Caco-2 (cell line): ENCODE measurements around the gene TOMT. TPM values are rescaled to one million over a fixed set of nuclear protein-coding genes. Genes with fewer than 3 reads are reported as not detected.
A peak's percentile ranks its signal among the peaks of the same experiment; 100 is the strongest.

ENCODE experiments used
- BruUV-seq: library from RNA; stranded (reverse); fragments of 400-500 nt; replicated peaks from 2 replicates; lab custom pipeline; 2021; lab: Mats Ljungman, UMichigan
- CTCF ChIA-PET: fragments of 300-600 bp; sonication (Branson Sonifier 250); formaldehyde crosslinking; loops from one replicate; lab custom pipeline; 2022; ENCODE audit warnings: antibody characterized with exemption; lab: Charles Lee
- POLR2A ChIA-PET: fragments of 300-600 bp; sonication (Branson Sonifier 250); formaldehyde crosslinking; loops from one replicate; lab custom pipeline; 2022; ENCODE audit warnings: antibody characterized with exemption; lab: Charles Lee
- DNase-seq, 2 experiments: peaks; one replicate each; pipeline versions ENCODE4 v3.0.0 to v3.0.0-alpha.2; 2020 to 2022
- H3K27me3 ChIP-seq: replicated peaks from 2 replicates; pipeline ENCODE4 v1.6.0; 2011; ENCODE audit warnings: low read length; ENCODE audit not compliant: control insufficient read depth, insufficient read depth
- H3K36me3 ChIP-seq: 2 replicates; pipeline ENCODE4 v1.5.1; 2011; ENCODE audit warnings: low read length; ENCODE audit not compliant: control insufficient read depth, insufficient read depth
- H3K4me1 ChIP-seq: fragments of 250-450 bp; sonication (Bioruptor Pico); 2 replicates; pipeline ENCODE4 v1.5.1; 2020; ENCODE audit warnings: mild to moderate bottlenecking
- H3K4me3 ChIP-seq: 2 replicates; pipeline ENCODE4 v1.5.1; 2011; ENCODE audit warnings: low read depth, mild to moderate bottlenecking, control low read depth, low read length
- H3K9me3 ChIP-seq: fragments of 250-450 bp; sonication (Bioruptor Pico); 2 replicates; pipeline ENCODE4 v1.5.1; 2020; ENCODE audit warnings: mild to moderate bottlenecking, moderate library complexity
- H3K27ac Mint-ChIP-seq: one replicate; pipeline ENCODE4 v1.8.0; 2022; ENCODE audit warnings: mixed read lengths; ENCODE audit not compliant: unreplicated experiment
- H3K27me3 Mint-ChIP-seq: one replicate; pipeline ENCODE4 v1.8.0; 2022; ENCODE audit warnings: mixed read lengths; ENCODE audit not compliant: insufficient read depth, unreplicated experiment
- H3K36me3 Mint-ChIP-seq: one replicate; pipeline ENCODE4 v1.8.0; 2022; ENCODE audit warnings: mild to moderate bottlenecking, mixed read lengths; ENCODE audit not compliant: insufficient read depth, unreplicated experiment
- H3K4me1 Mint-ChIP-seq: one replicate; pipeline ENCODE4 v1.8.0; 2022; ENCODE audit warnings: low read depth, mixed read lengths; ENCODE audit not compliant: unreplicated experiment
- H3K4me3 Mint-ChIP-seq: one replicate; pipeline ENCODE4 v1.8.0; 2022; ENCODE audit warnings: mild to moderate bottlenecking, moderate library complexity, mixed read lengths; ENCODE audit not compliant: unreplicated experiment
- H3K9me3 Mint-ChIP-seq: one replicate; pipeline ENCODE4 v1.8.0; 2022; ENCODE audit warnings: mixed read lengths; ENCODE audit not compliant: unreplicated experiment
- intact Hi-C: fragments of 100-400 bp; cut with micrococcal nuclease; formaldehyde crosslinking; loops from one replicate; pipeline ENCODE4 v1.10.0; 2022; ENCODE audit not compliant: unreplicated experiment
- total RNA-seq: library from RNA; stranded (reverse); gene quantifications from 2 replicates; pipeline ENCODE4 v1.2.3, GENCODE V29; 2022
- TF ChIP-seq, protein P1 (sequence below), 2 experiments: fragments of 200-600 bp in 1 of 2; IDR thresholded peaks; 1 replicate in 1 of 2; 2 replicates in 1 of 2; pipeline versions ENCODE4 v1.5.1 to v1.8.0; 2011 to 2022; ENCODE audit warnings: antibody characterized with exemption in 1 of 2, control low read depth in 1 of 2, inconsistent platforms in 1 of 2, low read depth in 1 of 2, low read length in 1 of 2, mild to moderate bottlenecking in 1 of 2, moderate library complexity in 1 of 2; ENCODE audit not compliant: insufficient read depth in 1 of 2, severe bottlenecking in 1 of 2, unreplicated experiment in 1 of 2

TOMT gene
- total RNA-seq, 1 experiment from 2014 or later = not detected

DNA sequence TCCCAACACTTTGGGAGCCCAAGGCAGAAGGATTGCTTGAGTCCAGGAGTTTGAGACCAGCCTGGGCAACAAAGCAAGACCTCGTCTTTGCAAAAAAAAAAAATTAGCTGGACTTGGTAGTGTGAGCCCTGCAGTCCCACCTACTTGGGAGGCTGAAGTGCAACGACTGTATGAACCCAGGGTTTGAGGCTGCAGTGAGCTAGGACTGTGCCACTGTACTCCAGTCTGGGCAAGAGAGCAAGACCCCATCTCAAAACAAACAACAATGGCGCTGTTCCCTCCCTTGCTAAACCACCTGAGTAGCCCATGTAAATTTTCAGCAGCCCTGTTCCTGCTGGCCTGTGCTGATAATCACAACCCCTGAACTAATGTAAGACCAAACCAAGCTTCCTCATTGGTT is 5.7 kb upstream of the TOMT start:
- TF ChIP-seq, protein P1, sequence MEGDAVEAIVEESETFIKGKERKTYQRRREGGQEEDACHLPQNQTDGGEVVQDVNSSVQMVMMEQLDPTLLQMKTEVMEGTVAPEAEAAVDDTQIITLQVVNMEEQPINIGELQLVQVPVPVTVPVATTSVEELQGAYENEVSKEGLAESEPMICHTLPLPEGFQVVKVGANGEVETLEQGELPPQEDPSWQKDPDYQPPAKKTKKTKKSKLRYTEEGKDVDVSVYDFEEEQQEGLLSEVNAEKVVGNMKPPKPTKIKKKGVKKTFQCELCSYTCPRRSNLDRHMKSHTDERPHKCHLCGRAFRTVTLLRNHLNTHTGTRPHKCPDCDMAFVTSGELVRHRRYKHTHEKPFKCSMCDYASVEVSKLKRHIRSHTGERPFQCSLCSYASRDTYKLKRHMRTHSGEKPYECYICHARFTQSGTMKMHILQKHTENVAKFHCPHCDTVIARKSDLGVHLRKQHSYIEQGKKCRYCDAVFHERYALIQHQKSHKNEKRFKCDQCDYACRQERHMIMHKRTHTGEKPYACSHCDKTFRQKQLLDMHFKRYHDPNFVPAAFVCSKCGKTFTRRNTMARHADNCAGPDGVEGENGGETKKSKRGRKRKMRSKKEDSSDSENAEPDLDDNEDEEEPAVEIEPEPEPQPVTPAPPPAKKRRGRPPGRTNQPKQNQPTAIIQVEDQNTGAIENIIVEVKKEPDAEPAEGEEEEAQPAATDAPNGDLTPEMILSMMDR (IDR thresholded peaks at IDR 0.05; ENCODE audit: insufficient read depth in 1 of 2, low read depth in 1 of 2, low read length in 1 of 2, severe bottlenecking in 1 of 2, unreplicated experiment in 1 of 2) = no peak
- H3K4me1 Mint-ChIP-seq = peaks cover 26% of the 10 kb centered on the region
- Histone ChIP-seq H3K27me3 (no peaks in the 10 kb centered on the region), H3K9me3 (no peaks in the 10 kb centered on the region), H3K36me3 (peaks cover 11% of the 10 kb centered on the region), H3K4me3 (no peak overlapping the region), H3K4me1 (peaks cover 18% of the 10 kb centered on the region)
- ChIA-PET POLR2A (no interaction called here), CTCF (interaction anchor here (1.5 to 2.5 kb wide), 3 partner anchors 9 to 75 kb away, joined by 3 to 8 read pairs (median 7); partner anchors contain the start of gene ANAPC15)
- H3K36me3 Mint-ChIP-seq = peaks cover 60% of the 10 kb centered on the region
- intact Hi-C loops = no loop called here
- no peak overlapping the region for H3K4me3 Mint-ChIP-seq
- no peaks in the 10 kb centered on the region for H3K9me3 Mint-ChIP-seq
- H3K27ac Mint-ChIP-seq = no peak overlapping the region
- BruUV-seq = no TSS peak
- DNase-seq = no peak
- no peaks in the 10 kb centered on the region for H3K27me3 Mint-ChIP-seq

DNA sequence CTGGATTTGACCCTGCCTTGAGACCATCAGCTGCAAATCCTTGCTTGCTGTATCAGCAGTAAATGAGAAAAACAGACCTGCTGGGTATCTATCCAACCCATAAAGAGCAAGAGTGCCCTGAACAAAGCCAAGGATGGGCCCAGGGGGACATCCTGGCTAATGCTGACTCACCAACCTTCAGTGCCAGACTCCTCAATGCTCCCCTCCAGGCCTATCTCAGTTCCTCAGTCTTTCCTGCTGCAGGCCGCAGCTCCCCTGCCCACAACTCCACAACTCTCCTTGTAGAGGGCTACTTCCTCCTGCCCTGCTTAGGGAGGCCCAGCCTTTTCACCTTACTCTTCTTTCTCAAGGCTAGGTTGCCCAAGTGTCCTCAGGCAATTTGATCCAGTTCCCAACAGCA is 5.3 kb upstream of the TOMT start:
- TF ChIP-seq, protein P1 (IDR thresholded peaks at IDR 0.05; ENCODE audit: insufficient read depth in 1 of 2, low read depth in 1 of 2, low read length in 1 of 2, severe bottlenecking in 1 of 2, unreplicated experiment in 1 of 2) = no peak
- no peaks in the 10 kb centered on the region for H3K27me3 Mint-ChIP-seq
- peaks cover 26% of the 10 kb centered on the region for H3K4me1 Mint-ChIP-seq
- no peaks in the 10 kb centered on the region for H3K9me3 Mint-ChIP-seq
- ChIA-PET CTCF (interaction anchor here (0.9 to 2.5 kb wide), 3 partner anchors 9 to 75 kb away, joined by 3 to 8 read pairs (median 3); partner anchors contain the start of gene ANAPC15), POLR2A (no interaction called here)
- H3K27ac Mint-ChIP-seq = peak overlapping the region; percentile 98
- no peaks in the 10 kb centered on the region for H3K27me3 ChIP-seq
- no peak overlapping the region for H3K4me3 Mint-ChIP-seq
- peaks cover 18% of the 10 kb centered on the region for H3K4me1 ChIP-seq
- H3K36me3 ChIP-seq = peaks cover 11% of the 10 kb centered on the region
- no peak overlapping the region for H3K4me3 ChIP-seq
- intact Hi-C loops = no loop called here
- no TSS peak for BruUV-seq
- H3K36me3 Mint-ChIP-seq = peaks cover 55% of the 10 kb centered on the region
- DNase-seq = no peak
- no peaks in the 10 kb centered on the region for H3K9me3 ChIP-seq

DNA sequence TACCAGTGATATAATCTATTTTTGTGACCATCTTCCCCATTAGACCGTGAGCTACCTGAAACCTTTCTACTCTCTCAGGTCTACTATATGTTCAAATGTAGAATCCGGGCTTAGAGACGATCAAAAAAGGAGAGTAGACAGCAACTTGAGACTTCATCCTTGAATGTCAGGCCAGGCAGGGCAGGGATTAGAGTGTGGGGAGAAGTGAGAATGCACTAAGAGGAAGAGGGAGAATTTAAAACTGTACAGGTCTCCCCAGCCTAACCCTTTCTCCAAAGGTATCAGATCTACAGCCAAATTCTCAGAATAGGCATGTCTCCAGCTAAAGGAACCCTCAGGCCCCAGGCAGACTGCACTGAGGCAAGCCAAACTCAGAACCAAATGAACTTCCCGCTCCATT is 3.6 kb upstream of the TOMT start:
- ChIA-PET POLR2A (interaction anchor here (0.6 to 1.0 kb wide), 3 partner anchors 10 to 1033 kb away, joined by 3 to 4 read pairs (median 4); partner anchors contain the start of gene ANAPC15), CTCF (no interaction called here)
- H3K27ac Mint-ChIP-seq = peak overlapping the region; percentile 98
- peaks cover 53% of the 10 kb centered on the region for H3K36me3 Mint-ChIP-seq
- H3K27me3 Mint-ChIP-seq = no peaks in the 10 kb centered on the region
- Histone ChIP-seq H3K4me1 (peaks cover 18% of the 10 kb centered on the region), H3K4me3 (peak overlapping the region; percentile 93), H3K36me3 (peaks cover 11% of the 10 kb centered on the region), H3K27me3 (no peaks in the 10 kb centered on the region), H3K9me3 (no peaks in the 10 kb centered on the region)
- intact Hi-C loops = loop anchor here (2.0 kb wide), 1 partner anchor 121 kb away; no protein-coding TSS in a partner anchor
- peak overlapping the region; percentile 97 for H3K4me3 Mint-ChIP-seq
- BruUV-seq = TSS peak; percentile 58
- H3K4me1 Mint-ChIP-seq = peaks cover 26% of the 10 kb centered on the region
- TF ChIP-seq, protein P1 (IDR thresholded peaks at IDR 0.05; ENCODE audit: insufficient read depth in 1 of 2, low read depth in 1 of 2, low read length in 1 of 2, severe bottlenecking in 1 of 2, unreplicated experiment in 1 of 2) = no peak
- no peak for DNase-seq
- H3K9me3 Mint-ChIP-seq = no peaks in the 10 kb centered on the region
